Central memory CD8-positive, alpha-beta T cell (primary cell): ENCODE data around the gene AHCYL2.
A peak's percentile ranks its signal among the peaks of the same experiment; 100 is the strongest.
"Not testable (repeated sequence)": the region's sequence is repeated elsewhere in the genome, so short reads cannot be mapped to it uniquely, and the experiment has no call there.

Experiments
- ATAC-seq: fragments of 150-1000 bp; cut with Tn5 transposase; replicated peaks from 2 replicates; pipeline ENCODE4 v1.10.0; 2022; ENCODE audit warnings: mild to moderate bottlenecking, moderate FRiP score, moderate number of reproducible peaks; ENCODE audit not compliant: poor library complexity, severe bottlenecking; ENCODE audit errors: extremely low read depth
- DNase-seq, 2 donors: peaks; one replicate each; pipeline ENCODE4 v3.0.0; 2021; ENCODE audit warnings: low spot score in 2 of 2
- H3K27ac Mint-ChIP-seq: one replicate; pipeline ENCODE4 v1.8.0; 2022; ENCODE audit warnings: low read depth, mild to moderate bottlenecking, moderate library complexity, mixed read lengths
- H3K27me3 Mint-ChIP-seq: one replicate; pipeline ENCODE4 v1.8.0; 2022; ENCODE audit warnings: mixed read lengths
- H3K36me3 Mint-ChIP-seq: one replicate; pipeline ENCODE4 v1.8.0; 2022; ENCODE audit warnings: mild to moderate bottlenecking, moderate library complexity, mixed read lengths; ENCODE audit not compliant: insufficient read depth
- H3K4me1 Mint-ChIP-seq: one replicate; pipeline ENCODE4 v1.8.0; 2022; ENCODE audit warnings: mixed read lengths
- H3K4me3 Mint-ChIP-seq: one replicate; pipeline ENCODE4 v1.8.0; 2022; ENCODE audit warnings: mild to moderate bottlenecking, moderate library complexity, mixed read lengths
- H3K9me3 Mint-ChIP-seq: one replicate; pipeline ENCODE4 v1.8.0; 2022; ENCODE audit warnings: mixed read lengths

Gene AHCYL2

DNA sequence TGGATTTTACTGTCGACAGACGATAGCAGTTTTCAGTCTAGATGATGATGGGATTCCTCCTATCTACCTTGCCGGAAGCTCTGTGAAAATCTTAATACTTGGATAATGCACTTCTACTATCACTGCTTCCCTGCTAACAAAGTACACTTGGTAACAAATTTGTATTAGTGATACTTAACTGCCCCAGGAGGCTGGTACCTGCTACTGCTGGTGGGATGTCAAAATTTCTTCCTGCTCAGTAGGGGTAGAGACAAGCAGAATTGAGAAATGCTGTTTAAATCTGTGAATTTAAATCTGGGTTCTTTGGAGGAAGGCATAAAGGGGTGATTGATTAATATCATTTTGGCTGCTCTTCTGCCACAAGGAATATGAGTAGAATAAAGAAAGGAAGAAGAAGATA, 109.6 kb downstream of the AHCYL2 start:
- H3K4me1 Mint-ChIP-seq, result no peaks in the 10 kb centered on the region
- no peak overlapping the region for H3K27ac Mint-ChIP-seq
- H3K9me3 Mint-ChIP-seq, result no peaks in the 10 kb centered on the region
- DNase-seq (no peak), ATAC-seq (no peak)
- no peaks in the 10 kb centered on the region for H3K27me3 Mint-ChIP-seq
- peaks cover 2% of the 10 kb centered on the region for H3K36me3 Mint-ChIP-seq
- H3K4me3 Mint-ChIP-seq, result no peak overlapping the region

DNA sequence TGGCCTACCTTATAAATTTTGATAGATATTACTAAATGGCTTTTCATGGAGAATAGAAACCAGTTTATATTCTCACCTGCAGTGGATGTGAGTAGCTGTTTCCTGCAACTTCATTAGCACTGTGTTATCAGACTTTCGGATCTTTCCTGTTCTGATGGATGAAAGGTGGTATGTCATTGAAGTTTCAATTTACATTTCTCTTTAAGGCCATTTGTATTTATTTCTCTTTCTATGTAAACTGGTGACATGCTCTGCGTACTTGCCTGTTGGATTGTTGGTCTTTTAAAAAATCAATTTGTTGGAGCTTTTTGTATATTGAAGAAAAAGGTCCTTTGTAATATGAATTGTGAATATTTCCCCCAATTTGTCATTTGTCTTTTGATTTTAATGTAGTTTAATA, 113.6 kb downstream of the AHCYL2 start:
- Mint-ChIP-seq H3K36me3 (peaks cover 4% of the 10 kb centered on the region), H3K4me1 (peaks cover 11% of the 10 kb centered on the region), H3K4me3 (no peak overlapping the region), H3K27ac (no peak overlapping the region), H3K27me3 (no peaks in the 10 kb centered on the region), H3K9me3 (no peaks in the 10 kb centered on the region)
- ATAC-seq (no peak), DNase-seq (no peak)

DNA sequence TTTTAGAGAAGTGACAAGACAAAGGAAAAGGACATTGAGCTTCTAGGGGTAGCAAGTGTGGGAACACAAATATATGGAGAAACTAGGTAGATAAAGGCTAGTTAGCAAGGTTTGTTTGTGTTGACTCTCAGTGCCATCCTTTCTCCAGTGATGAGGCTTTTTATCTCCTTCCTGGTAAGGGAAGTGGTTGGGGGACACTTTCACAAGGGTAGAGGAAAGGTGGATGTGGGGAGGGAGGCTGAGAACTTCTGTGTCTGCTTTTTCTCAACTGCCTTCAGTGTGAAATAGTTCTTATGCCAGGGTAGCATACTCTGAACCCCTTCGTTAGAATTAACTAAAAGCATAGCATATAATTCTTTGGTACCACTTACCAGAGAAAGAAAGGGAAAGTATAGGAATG, 116.4 kb downstream of the AHCYL2 start:
- peaks cover 4% of the 10 kb centered on the region for H3K36me3 Mint-ChIP-seq
- ATAC-seq (no peak), DNase-seq (no peak)
- no peaks in the 10 kb centered on the region for H3K9me3 Mint-ChIP-seq
- peak overlapping the region; percentile 4 for H3K27ac Mint-ChIP-seq
- H3K4me1 Mint-ChIP-seq, result peaks cover 17% of the 10 kb centered on the region
- no peaks in the 10 kb centered on the region for H3K27me3 Mint-ChIP-seq
- H3K4me3 Mint-ChIP-seq, result no peak overlapping the region

DNA sequence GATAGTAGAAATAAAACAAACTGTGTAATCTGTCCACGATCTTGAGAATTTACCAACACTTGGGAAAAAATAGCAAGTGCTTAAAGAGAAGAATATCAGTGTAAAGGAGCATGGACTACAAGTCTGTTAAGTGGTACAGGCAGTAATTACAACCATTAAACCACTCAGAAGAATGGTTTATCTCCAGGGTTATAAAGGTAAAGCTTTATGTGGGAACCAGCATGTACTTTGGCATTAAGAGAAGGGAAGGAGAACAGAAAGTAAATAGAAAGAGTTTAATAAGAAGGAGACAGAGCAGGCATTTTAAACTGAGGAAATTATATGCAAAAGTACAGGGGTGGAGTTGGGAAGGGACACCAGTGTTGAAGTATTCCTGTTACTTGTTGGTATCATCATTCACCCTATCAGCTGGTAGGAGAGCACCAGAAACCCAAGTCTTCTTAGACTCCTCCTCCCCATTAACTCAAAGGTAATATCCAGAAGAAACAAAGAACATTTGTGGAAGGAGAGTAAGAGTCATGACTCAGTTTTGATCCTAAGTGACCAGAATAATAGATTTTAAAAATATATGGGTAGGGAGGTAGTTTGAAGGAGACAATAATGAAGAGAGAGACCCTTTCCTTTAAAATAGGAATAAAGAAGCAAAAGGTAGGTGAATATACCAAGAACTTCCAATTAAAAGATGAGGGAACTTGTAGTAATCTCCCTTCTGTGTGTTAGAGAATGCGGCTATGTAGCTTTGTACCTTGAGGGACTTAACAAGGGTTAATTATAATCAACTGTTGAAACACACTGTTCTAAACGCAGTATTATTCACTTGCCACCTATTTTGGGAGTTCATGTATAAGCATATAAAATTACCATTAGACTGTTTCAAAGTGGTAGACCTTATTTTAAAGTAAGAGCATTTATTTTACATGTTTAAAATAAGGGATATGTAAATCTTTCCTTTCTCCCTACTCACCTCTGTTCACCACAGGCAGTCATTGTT, 117.3 kb downstream of the AHCYL2 start:
- ATAC-seq (no peak), DNase-seq (no peak)
- Mint-ChIP-seq H3K4me1 (peaks cover 17% of the 10 kb centered on the region), H3K27ac (peak overlapping the region; percentile 4), H3K4me3 (no peak overlapping the region), H3K27me3 (no peaks in the 10 kb centered on the region), H3K9me3 (no peaks in the 10 kb centered on the region), H3K36me3 (peaks cover 4% of the 10 kb centered on the region)

DNA sequence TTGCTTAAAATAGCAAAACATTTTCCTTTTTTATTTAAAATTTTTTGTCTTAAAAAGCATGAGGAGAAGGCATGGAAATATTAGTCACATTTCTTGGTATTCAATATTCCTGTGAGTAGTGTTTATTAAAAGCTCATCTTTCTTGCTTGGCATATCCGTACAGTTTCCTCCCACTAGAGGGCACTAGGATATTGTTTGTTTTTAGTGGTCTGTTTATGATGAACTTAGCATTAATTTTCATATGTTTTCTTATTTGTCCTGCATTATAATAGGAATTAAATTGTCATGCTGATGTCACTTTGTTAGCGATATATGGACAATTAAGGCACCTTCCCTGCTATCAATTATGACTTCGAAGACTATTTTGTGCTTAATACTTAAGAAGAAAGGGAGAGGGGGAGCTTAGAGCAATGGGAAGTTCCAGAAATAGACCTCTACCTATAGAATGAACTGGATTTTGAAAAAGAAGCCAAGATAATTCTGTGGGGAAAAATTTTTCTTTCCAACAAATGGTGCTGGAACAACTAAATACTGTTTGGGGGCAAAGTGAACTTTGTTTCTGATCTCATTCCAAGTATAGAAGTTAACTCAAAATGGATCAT, 118.4 kb downstream of the AHCYL2 start:
- Mint-ChIP-seq H3K27ac (no peak overlapping the region), H3K4me3 (no peak overlapping the region), H3K27me3 (no peaks in the 10 kb centered on the region), H3K36me3 (peaks cover 2% of the 10 kb centered on the region), H3K9me3 (no peaks in the 10 kb centered on the region), H3K4me1 (peaks cover 17% of the 10 kb centered on the region)
- DNase-seq (no peak), ATAC-seq (no peak)

GRCh38 chr7:129347330-129347729, 122.5 kb downstream of the AHCYL2 start:
- peaks cover 6% of the 10 kb centered on the region for H3K4me1 Mint-ChIP-seq

DNA sequence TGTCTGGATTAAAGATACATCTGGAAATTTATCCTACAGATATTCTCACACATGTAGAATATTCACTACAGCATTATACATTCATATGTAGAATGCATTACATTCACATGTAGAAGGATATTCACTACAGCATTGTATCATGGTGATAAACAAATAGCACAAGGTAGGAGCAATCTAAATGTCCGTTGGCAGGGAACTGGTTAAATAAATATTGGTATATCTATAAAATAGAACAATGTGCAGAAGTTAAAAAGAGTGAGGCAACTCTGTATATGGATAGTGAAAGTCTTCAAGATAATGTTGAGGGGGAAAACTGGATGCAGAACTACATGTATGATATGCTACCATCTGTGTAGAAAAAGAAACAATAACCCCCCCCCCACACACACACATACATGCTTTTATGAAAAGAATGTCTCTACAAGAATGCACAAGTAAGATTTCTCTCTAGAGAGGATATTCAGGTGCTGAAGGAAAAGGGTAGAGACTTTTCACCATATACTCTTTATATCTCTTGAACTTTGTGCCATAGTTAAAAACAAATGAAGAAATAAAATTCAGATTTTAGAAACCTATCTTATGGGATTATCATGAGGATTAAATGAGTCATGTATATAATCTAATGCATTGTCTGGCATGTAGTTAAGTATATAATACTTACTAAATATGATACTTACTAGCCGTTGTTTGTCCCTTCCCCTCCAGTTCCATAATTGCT, 123.4 kb downstream of the AHCYL2 start:
- H3K9me3 Mint-ChIP-seq, result no peaks in the 10 kb centered on the region
- H3K27me3 Mint-ChIP-seq, result no peaks in the 10 kb centered on the region
- ATAC-seq (no peak), DNase-seq (no peak)
- H3K27ac Mint-ChIP-seq, result no peak overlapping the region
- peaks cover 6% of the 10 kb centered on the region for H3K4me1 Mint-ChIP-seq
- H3K4me3 Mint-ChIP-seq, result no peak overlapping the region
- H3K36me3 Mint-ChIP-seq, result no peaks in the 10 kb centered on the region

More at GRCh38 chr7:129347330-129347729, 122.5 kb downstream of the AHCYL2 start:
- H3K27ac Mint-ChIP-seq, result no peak overlapping the region
- H3K9me3 Mint-ChIP-seq, result no peaks in the 10 kb centered on the region
- H3K27me3 Mint-ChIP-seq, result no peaks in the 10 kb centered on the region
- no peak for ATAC-seq
- no peak for DNase-seq
- H3K36me3 Mint-ChIP-seq, result no peaks in the 10 kb centered on the region
- no peak overlapping the region for H3K4me3 Mint-ChIP-seq

GRCh38 chr7:129351320-129351719, 126.5 kb downstream of the AHCYL2 start:
- Mint-ChIP-seq H3K4me1 (no peaks in the 10 kb centered on the region), H3K36me3 (peaks cover 2% of the 10 kb centered on the region), H3K9me3 (no peaks in the 10 kb centered on the region), H3K4me3 (no peak overlapping the region), H3K27ac (no peak overlapping the region), H3K27me3 (no peaks in the 10 kb centered on the region)
- DNase-seq (no peak), ATAC-seq (no peak)

DNA sequence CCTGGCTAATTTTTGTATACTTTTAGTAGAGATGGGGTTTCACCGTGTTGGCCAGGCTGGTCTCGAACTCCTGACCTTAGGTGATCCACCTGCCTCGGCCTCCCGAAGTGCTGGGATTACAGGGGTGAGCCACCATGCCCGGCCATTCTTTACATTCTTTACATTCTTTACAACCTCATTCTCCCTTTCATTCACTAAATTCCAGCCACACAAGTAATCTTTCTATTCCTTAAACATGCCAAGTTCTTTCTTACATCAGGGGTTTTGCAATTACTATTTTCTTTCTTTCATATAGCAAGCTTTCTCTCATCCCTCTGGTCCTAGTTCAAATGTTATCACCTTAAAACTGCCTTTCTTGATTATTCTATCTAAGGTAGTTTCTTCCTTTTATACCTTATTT, 128.3 kb downstream of the AHCYL2 start:
- not testable (repeated sequence) for ATAC-seq, H3K36me3 Mint-ChIP-seq

GRCh38 chr7:129354428-129355157, 129.8 kb downstream of the AHCYL2 start:
- DNase-seq (no peak), ATAC-seq (no peak)
- H3K4me1 Mint-ChIP-seq, result peaks cover 6% of the 10 kb centered on the region
- peaks cover 2% of the 10 kb centered on the region for H3K36me3 Mint-ChIP-seq
- H3K27me3 Mint-ChIP-seq, result no peaks in the 10 kb centered on the region
- no peaks in the 10 kb centered on the region for H3K9me3 Mint-ChIP-seq
- no peak overlapping the region for H3K4me3 Mint-ChIP-seq
- no peak overlapping the region for H3K27ac Mint-ChIP-seq

More for the DNA sequence above, 128.3 kb downstream of the AHCYL2 start:
- not testable (repeated sequence) for H3K4me1 Mint-ChIP-seq, DNase-seq, H3K9me3 Mint-ChIP-seq, H3K4me3 Mint-ChIP-seq, H3K27ac Mint-ChIP-seq, H3K27me3 Mint-ChIP-seq

- no peak overlapping the region for H3K4me3 Mint-ChIP-seq
- H3K36me3 Mint-ChIP-seq, result peaks cover 2% of the 10 kb centered on the region
- H3K4me1 Mint-ChIP-seq, result peaks cover 6% of the 10 kb centered on the region
- H3K27ac Mint-ChIP-seq, result no peak overlapping the region
- ATAC-seq (no peak), DNase-seq (no peak)
- no peaks in the 10 kb centered on the region for H3K27me3 Mint-ChIP-seq
- H3K9me3 Mint-ChIP-seq, result no peaks in the 10 kb centered on the region
Observed at GRCh38 chr7:129356176-129356575, 131.3 kb downstream of the AHCYL2 start.

- Mint-ChIP-seq H3K36me3 (peaks cover 2% of the 10 kb centered on the region), H3K27me3 (no peaks in the 10 kb centered on the region), H3K27ac (no peak overlapping the region), H3K4me3 (no peak overlapping the region), H3K4me1 (peaks cover 6% of the 10 kb centered on the region), H3K9me3 (no peaks in the 10 kb centered on the region)
- DNase-seq (no peak), ATAC-seq (no peak)
Observed at GRCh38 chr7:129359176-129359575, 134.3 kb downstream of the AHCYL2 start.
